ENCODE measurements around the gene CCL14. TPM values are rescaled to one million over a fixed set of nuclear protein-coding genes. Genes with fewer than 3 reads are reported as not detected.
"Not testable (repeated sequence)": the region's sequence is repeated elsewhere in the genome, so short reads cannot be mapped to it uniquely, and the experiment has no call there.

Gene CCL14
- polyA plus RNA-seq, 1 donor (not counting 4 experiments of a cell fraction or from before 2014, with no cell fraction given) = not detected

- H4K20me1 ChIP-seq (ENCODE audit: control insufficient read depth, extremely low read depth, insufficient read depth, low read length) = no peaks in the 10 kb centered on the region
- no peak for FAIRE-seq
- H3K9me3 ChIP-seq (ENCODE audit: control insufficient read depth, low read depth, low read length) = no peaks in the 10 kb centered on the region
- H3K36me3 ChIP-seq (ENCODE audit: control insufficient read depth in 2 of 2, extremely low read depth in 1 of 2, insufficient read depth in 2 of 2, low read length in 2 of 2) = no peaks in the 10 kb centered on the region
- no peaks in the 10 kb centered on the region for H3K4me1 ChIP-seq (ENCODE audit: control insufficient read depth, extremely low read depth, insufficient read depth, low read length)
- peaks cover 4% of the 10 kb centered on the region for H3K27me3 ChIP-seq (ENCODE audit: control insufficient read depth, extremely low read depth, insufficient read depth, low read length)
- no peaks in the 10 kb centered on the region for H3K9me1 ChIP-seq (ENCODE audit: control insufficient read depth, extremely low read depth, insufficient read depth, low read length)
- no peak within 1 kb of the TSS for H3K4me3 ChIP-seq (ENCODE audit: control insufficient read depth in 2 of 3, extremely low read depth in 1 of 3, insufficient read depth in 2 of 3, low read depth in 1 of 3, low read length in 3 of 3)
- no peaks in the 10 kb centered on the region for H3K79me2 ChIP-seq (ENCODE audit: control insufficient read depth, insufficient read depth, low read length)
- no peak within 1 kb of the TSS for H3K9ac ChIP-seq (ENCODE audit: control insufficient read depth, extremely low read depth, insufficient read depth, low read length)
- H2AFZ ChIP-seq (ENCODE audit: control insufficient read depth, low read length) = no peak within 1 kb of the TSS
- dilution Hi-C loops (cut with MboI; ENCODE audit: extremely low pct_ligation_motif_present, low sequenced_read_pairs) = no loop called here
- H3K27ac ChIP-seq (ENCODE audit: control insufficient read depth, insufficient read depth, low read length) = no peak within 1 kb of the TSS
- TF ChIP-seq, protein P1, sequence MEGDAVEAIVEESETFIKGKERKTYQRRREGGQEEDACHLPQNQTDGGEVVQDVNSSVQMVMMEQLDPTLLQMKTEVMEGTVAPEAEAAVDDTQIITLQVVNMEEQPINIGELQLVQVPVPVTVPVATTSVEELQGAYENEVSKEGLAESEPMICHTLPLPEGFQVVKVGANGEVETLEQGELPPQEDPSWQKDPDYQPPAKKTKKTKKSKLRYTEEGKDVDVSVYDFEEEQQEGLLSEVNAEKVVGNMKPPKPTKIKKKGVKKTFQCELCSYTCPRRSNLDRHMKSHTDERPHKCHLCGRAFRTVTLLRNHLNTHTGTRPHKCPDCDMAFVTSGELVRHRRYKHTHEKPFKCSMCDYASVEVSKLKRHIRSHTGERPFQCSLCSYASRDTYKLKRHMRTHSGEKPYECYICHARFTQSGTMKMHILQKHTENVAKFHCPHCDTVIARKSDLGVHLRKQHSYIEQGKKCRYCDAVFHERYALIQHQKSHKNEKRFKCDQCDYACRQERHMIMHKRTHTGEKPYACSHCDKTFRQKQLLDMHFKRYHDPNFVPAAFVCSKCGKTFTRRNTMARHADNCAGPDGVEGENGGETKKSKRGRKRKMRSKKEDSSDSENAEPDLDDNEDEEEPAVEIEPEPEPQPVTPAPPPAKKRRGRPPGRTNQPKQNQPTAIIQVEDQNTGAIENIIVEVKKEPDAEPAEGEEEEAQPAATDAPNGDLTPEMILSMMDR (optimal IDR thresholded peaks at IDR 0.05 in 1 of 3, IDR thresholded peaks at IDR 0.05 in 1 of 3, conservative IDR thresholded peaks at IDR 0.05 in 1 of 3; ENCODE audit: extremely low read depth in 1 of 3, insufficient read depth in 2 of 3, low read length in 3 of 3) = no peak
- no peak for TF ChIP-seq EZH2 (IDR thresholded peaks at IDR 0.05; ENCODE audit: low read length)
- no peak within 1 kb of the TSS for H3K4me2 ChIP-seq (ENCODE audit: control insufficient read depth, extremely low read depth, insufficient read depth, low read depth, low read length)
- no peak for DNase-seq (ENCODE audit: low read depth, low spot score)
Measured at GRCh38 chr17:35943537-35943936, 43.0 kb downstream of the CCL14 start, which contains the start of gene LYZL6. Gene LYZL6, minus strand, starts transcription at chr17:35943713. Its CDS starts 4,357 bp downstream, at chr17:35939356.

DNA sequence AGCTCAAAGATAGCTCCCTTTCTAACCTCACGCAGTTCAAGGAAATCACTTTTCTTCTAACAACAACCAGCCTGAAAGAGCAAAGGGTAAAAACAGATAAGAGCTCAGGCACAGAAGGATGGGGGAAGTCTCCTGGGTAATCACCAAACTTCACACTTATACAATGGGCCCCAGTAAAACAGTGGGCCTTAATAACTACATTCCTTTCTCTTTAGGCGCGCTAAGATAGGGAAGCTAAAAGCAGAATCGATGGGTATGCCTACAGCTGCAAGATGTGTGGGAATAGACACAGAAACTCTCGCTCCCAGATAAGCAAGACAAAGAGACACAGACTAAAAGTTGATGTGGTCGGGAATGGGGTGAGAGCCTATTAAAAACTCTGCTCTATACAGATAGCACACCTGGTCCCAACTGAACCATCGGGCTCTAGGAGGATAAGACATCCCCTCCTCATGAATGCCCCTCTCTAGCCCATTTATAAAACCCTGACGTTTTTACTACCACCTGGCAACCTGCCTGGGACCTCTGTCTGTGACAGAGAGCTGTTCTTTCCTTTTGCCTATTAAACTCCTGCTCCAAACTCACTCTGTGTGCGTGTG, 43.8 kb downstream of the CCL14 start:
- no peaks in the 10 kb centered on the region for H3K9me1 ChIP-seq (ENCODE audit: control insufficient read depth, extremely low read depth, insufficient read depth, low read length)
- H3K27ac ChIP-seq (ENCODE audit: control insufficient read depth, insufficient read depth, low read length) = no peak overlapping the region
- H2AFZ ChIP-seq (ENCODE audit: control insufficient read depth, low read length) = no peak overlapping the region
- no peak for TF ChIP-seq EZH2 (IDR thresholded peaks at IDR 0.05; ENCODE audit: low read length)
- TF ChIP-seq, protein P1 (optimal IDR thresholded peaks at IDR 0.05 in 1 of 3, IDR thresholded peaks at IDR 0.05 in 1 of 3, conservative IDR thresholded peaks at IDR 0.05 in 1 of 3; ENCODE audit: extremely low read depth in 1 of 3, insufficient read depth in 2 of 3, low read length in 3 of 3) = no peak
- no peak overlapping the region for H3K4me2 ChIP-seq (ENCODE audit: control insufficient read depth, extremely low read depth, insufficient read depth, low read depth, low read length)
- H3K27me3 ChIP-seq (ENCODE audit: control insufficient read depth, extremely low read depth, insufficient read depth, low read length) = peaks cover 4% of the 10 kb centered on the region
- H3K36me3 ChIP-seq (ENCODE audit: control insufficient read depth in 2 of 2, extremely low read depth in 1 of 2, insufficient read depth in 2 of 2, low read length in 2 of 2) = no peaks in the 10 kb centered on the region
- no peaks in the 10 kb centered on the region for H3K9me3 ChIP-seq (ENCODE audit: control insufficient read depth, low read depth, low read length)
- H3K4me3 ChIP-seq (ENCODE audit: control insufficient read depth in 2 of 3, extremely low read depth in 1 of 3, insufficient read depth in 2 of 3, low read depth in 1 of 3, low read length in 3 of 3) = no peak overlapping the region
- FAIRE-seq (no peak), DNase-seq (ENCODE audit: low read depth, low spot score) (no peak)
- dilution Hi-C loops (cut with MboI; ENCODE audit: extremely low pct_ligation_motif_present, low sequenced_read_pairs) = no loop called here
- H4K20me1 ChIP-seq (ENCODE audit: control insufficient read depth, extremely low read depth, insufficient read depth, low read length) = no peaks in the 10 kb centered on the region
- no peaks in the 10 kb centered on the region for H3K4me1 ChIP-seq (ENCODE audit: control insufficient read depth, extremely low read depth, insufficient read depth, low read length)
- no peaks in the 10 kb centered on the region for H3K79me2 ChIP-seq (ENCODE audit: control insufficient read depth, insufficient read depth, low read length)
- H3K9ac ChIP-seq (ENCODE audit: control insufficient read depth, extremely low read depth, insufficient read depth, low read length) = no peak overlapping the region

DNA sequence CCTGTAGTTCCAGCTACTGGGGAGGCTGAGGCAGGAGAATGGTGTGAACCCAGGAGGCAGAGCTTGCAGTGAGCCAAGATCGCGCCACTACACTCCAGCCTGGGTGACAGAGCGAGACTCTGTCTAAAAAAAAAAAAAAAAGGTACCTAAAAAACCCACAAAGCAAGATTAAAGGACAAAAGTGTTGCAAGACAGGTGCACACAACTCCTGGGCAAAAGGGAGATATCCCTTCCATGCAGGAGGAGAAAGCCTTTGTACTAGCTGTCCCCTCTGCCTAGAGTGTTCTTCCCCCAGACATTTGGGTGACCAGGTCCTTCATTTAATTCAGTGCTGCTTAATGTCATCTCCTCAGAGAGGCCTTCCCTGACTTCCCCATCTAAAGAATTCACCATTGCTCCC, 48.0 kb downstream of the CCL14 start:
- H3K9ac ChIP-seq (ENCODE audit: control insufficient read depth, extremely low read depth, insufficient read depth, low read length); H3K79me2 ChIP-seq (ENCODE audit: control insufficient read depth, insufficient read depth, low read length); H3K9me3 ChIP-seq (ENCODE audit: control insufficient read depth, low read depth, low read length); H3K27me3 ChIP-seq (ENCODE audit: control insufficient read depth, extremely low read depth, insufficient read depth, low read length); H3K36me3 ChIP-seq (ENCODE audit: control insufficient read depth in 2 of 2, extremely low read depth in 1 of 2, insufficient read depth in 2 of 2, low read length in 2 of 2); H3K27ac ChIP-seq (ENCODE audit: control insufficient read depth, insufficient read depth, low read length); H4K20me1 ChIP-seq (ENCODE audit: control insufficient read depth, extremely low read depth, insufficient read depth, low read length); H3K9me1 ChIP-seq (ENCODE audit: control insufficient read depth, extremely low read depth, insufficient read depth, low read length); H3K4me1 ChIP-seq (ENCODE audit: control insufficient read depth, extremely low read depth, insufficient read depth, low read length); dilution Hi-C loops (cut with MboI; ENCODE audit: extremely low pct_ligation_motif_present, low sequenced_read_pairs); H3K4me2 ChIP-seq (ENCODE audit: control insufficient read depth, extremely low read depth, insufficient read depth, low read depth, low read length); DNase-seq (ENCODE audit: low read depth, low spot score); H3K4me3 ChIP-seq (ENCODE audit: control insufficient read depth in 2 of 3, extremely low read depth in 1 of 3, insufficient read depth in 2 of 3, low read depth in 1 of 3, low read length in 3 of 3); FAIRE-seq; H2AFZ ChIP-seq (ENCODE audit: control insufficient read depth, low read length): not testable (repeated sequence)
